ENCODE measurements around the gene HOXA3. TPM values are rescaled to one million over a fixed set of nuclear protein-coding genes. Genes with fewer than 3 reads are reported as not detected.

The HOXA3 gene
- total RNA-seq, 1 experiment from 2014 or later: 4.7 TPM

DNA sequence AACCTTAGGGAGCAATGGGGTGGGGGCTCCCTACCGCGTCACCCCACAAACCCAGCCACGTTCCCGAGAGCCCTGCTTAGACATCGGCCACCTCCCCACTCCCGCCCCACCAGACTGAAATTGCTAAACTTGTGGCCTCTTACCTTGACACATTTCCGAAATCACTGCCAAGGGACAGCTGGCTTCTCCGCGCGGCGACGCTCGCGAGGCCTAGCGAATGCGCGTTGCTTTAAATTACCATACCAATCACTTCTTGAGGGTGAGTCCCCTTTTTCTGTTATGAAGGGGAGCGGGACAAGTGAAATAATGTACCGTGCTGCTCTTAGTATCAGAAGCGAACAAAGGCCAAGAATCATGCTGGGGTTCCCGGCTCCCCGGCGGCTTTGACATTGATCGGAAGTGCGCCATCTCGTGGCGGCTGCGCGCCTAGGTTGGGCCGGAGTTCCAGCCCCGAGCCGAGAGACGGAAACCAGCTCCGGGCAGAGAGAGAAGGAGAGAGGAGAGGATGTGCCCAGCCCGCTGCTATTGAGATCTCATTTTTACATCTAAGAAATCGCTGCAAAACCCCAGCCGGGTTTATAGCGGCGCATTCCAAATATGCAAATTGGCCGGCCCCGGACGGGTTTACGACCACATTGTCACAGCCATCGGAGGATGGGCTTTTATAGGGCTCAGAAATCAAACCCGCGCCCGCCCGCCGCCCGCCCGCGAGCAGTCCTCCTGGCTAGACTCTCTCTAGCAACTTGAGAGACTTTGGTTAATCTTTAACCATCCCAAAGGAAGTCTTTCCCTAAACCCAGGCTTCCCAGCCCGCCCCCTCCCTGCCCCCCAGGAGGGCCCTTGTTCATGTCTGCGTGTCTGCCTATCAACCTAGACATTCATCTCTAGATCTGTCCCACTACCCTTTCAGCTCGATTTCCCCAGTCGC is 27.4 kb upstream of the HOXA3 start:
- peak; percentile 72 for DNase-seq (ENCODE audit: low read depth)

DNA sequence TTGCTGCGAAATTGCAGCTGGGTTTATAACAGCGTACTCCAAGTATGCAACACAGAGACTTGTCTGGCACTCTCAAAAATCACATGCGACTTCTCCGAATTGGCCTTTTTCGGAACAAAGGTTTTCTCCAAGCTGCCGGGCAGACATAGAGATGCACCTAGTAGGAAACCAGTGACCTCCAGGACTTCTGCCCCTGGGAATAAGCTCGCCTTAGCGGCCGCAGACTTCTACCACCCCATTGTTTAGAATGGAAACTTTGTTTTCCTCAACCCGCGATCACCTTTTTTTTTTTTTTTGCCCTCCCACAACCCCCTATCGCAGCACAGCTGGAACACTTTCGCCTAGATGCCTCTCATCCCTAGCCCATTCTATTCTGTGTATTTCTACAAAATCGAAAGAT is 26.6 kb upstream of the HOXA3 start:
- DNase-seq (ENCODE audit: low read depth): no peak

DNA sequence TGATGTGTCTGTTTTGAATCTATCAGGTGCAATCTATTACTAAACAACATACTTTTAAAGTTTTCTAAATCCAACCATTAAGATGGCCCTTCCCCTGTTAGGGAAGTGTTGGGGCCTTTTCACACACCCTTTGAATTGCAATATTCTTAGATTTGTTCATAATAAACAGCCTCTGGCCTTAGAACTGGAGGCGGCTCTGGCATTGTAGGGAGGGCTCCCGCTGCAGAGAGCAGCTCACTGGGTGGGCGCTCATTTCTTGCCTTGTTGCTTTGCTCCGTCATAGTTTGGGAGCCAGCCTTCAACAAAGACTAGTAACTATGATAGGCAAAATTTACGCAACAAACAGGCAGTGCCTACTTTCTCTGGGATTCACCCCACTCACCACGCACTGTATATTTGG is 26.0 kb upstream of the HOXA3 start:
- DNase-seq (ENCODE audit: low read depth): no peak

DNA sequence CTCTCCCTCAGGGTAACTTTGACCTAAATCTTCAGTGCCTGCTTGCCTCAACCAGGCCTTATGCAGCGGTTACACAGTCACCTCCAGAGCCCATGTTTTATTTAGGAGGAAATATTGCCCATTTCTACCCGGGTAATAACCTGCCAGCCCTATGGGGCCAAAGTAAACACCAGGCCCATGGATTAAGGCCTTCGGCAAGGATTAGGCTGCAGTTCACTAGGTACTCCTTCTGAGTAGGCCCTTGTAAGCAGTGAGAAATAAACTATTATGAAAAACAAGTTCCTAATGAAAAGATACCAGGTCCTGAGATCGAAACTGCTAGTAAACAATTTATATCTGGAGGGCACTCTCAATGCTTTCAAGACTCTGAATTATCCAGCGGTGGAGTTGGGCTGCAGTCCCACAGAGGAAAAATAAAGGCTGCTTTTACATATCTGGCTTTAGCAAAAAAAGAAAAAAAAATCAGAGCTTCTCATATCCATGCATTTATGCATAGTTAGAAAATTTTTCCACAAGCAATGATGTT is 25.5 kb upstream of the HOXA3 start:
- DNase-seq (ENCODE audit: low read depth): no peak

DNA sequence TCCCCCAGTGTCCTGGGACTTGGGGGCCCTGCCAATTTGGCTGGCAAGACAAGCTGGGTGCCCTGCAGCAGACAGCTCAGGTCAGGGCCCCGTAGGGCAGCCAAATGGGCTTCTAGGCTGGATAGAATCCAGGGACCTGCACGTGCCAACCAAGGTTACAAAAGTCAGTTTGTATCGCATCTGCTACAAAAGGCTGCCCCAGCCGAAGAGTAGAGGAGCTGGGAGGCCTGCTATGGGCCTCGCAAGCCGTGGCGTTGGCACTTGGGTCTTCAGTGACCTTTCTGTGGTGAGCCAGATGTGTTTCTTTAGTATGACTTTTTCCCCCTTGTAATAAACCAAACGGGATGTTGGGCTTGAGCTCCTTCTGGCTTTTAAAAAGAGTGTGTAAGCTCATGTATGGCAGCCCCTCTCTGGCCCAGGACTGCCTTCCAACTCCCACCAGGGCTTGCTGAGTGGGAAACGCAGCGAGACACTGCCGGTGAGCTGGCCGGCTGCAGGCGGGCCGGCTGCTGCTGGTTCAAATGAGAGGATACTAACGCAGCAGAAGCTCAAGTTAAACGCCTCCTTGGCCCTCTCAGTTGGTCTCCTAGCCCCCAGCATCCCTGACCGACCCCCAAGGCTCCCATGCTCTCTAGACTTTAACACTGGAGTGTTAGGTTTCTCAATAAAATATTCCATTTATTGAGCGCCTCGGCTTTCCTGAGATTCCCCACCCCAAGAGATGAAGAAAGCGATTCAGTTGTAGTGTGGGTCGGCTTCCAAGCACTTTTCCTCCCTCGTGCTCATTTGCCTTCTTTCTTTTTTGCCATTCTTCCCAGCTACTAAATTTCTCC is 24.8 kb upstream of the HOXA3 start:
- no peak for DNase-seq (ENCODE audit: low read depth)

DNA sequence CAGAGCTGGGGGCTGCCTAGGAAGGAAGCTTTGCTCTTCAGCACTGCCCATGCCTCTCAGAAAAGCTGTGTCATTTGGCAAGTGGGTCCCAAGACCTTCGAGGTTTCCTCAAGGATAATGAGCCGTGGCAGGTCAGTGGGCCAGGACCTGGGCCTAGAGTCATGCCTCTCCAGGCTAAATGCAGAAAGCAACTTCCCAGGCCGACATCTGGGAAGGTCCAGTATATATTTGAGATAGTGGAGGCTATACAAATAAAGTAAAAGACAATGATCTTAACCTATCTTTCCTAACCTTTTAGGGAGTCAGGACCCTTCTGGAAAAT is 24.1 kb upstream of the HOXA3 start:
- DNase-seq (ENCODE audit: low read depth): no peak

DNA sequence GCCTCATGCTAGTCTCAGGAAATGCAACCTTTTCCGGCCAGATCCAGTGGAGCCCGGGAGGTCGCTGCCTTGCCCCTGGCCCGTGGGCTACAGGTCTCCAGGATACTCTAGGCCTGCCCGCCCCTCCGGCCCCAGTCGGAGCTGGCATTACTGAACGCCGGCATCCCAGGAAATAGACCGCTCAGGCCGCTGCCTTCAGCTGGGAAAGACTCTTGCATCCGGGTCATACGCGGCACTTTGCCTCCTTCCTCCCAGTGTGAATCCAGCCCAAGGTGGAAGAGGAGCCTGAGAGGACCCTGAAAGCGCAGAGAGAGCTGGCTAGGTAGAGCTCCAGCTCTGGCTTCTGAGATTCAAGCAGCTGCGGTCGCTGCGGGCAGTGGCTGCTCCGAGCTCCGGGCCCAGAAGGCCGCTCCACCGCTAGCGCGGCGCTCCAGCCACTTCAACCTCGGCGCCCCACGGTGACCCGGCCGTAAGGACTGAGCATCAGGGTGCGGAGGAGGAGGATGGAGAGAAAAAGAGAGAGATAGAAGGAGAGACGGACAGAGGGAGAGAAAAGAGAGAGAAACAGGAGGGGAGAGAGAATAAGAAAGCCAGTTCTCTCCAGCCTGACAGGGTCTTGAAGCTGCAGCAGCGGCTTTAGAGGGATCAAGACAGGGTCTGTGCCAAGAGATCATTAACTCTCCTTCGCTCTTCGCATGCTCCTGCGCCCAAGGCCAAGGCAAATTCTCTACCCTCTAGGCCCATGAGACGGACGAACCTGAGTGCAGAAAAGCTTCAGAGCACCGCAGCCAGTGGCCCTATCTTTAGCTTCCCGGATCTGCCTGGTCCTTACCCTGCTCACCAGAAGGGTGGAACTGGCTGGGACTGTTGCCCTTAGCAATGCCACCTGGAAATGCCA is 23.5 kb upstream of the HOXA3 start:
- no peak for DNase-seq (ENCODE audit: low read depth)

DNA sequence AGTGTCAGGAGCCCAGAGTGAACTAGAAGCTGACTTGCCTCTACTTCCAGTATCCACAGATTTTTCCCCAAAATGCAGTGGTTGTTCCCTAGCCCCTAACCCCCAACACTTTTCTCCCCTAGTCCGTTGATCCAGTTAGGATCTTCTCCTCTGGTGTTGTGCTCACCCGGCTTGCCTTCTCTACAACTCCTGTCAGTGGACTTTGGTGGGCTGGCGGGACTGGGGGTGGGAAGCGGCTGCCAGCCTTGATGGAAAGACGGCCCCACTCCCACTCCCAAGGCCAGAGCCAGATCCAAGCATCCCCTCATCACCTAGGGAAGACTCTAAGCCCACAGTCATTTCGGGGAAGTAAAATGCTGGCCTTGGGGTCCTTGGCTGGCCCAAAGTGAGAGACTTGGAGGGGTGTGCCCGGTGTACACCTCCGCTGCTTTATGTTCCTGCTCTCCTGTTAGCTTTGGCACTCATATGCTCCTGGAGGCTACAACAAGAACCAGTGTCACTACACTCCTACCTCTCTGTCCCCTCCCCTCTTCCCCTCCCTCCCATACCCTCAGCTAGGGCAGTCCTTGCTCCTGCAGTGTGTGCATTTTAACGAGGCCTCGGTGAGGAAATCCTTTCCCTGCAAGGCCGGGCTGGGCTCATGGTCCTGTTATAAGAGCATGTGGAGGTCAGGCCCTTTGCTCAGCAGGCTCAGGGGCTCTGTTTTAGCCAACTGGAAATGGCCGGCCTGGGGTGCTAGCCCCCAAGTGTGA is 22.7 kb upstream of the HOXA3 start:
- no peak for DNase-seq (ENCODE audit: low read depth)

DNA sequence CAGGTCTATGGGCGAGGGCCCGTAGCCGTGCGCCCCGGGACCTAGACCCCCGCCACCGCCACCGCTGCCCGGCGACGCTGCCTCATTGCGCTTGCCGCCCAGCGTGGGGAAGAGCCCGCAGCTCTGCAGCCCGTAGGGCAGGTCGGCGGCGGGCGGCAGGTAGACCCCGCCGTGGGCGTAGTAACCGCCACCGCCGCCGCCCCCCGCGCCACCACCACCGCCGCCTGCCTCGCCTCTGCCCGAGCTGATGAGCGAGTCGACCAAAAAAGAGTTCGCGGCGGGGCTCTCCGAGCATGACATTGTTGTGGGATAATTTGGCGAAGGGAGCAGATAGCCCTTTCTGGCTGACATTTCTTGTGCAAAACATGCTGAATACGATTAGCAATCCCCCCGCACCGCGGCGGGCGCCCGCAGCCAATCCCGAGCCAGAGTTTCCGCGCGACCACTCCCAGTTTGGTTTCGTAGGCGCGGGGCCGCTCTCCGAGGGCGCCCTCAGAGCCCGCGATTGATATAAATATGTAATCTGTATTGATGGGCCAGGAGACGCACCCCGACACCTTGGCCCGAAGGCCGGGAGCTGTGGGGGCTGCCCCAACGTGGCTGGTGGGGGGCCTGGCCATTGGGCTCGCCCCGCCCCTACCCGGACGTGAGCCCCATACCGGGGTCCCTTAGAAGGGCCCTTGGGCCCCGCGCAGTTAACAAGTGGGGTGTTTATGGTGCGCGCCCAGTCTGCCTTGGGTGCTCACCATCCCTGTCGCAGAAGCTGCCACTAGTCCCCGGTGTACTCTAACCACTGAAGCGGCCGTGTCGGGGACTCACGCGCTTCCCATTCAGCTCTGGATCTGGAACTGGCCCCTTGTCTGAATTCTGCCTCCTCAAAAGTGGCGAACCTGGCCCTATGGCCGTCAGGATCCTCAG is 21.8 kb upstream of the HOXA3 start, which contains the start of gene HOXA10:
TSS of gene HOXA10 (minus strand) at position 365 of the 918 bp plus-strand sequence. CDS start at position 351, 14 bp downstream.
- DNase-seq (ENCODE audit: low read depth): no peak

DNA sequence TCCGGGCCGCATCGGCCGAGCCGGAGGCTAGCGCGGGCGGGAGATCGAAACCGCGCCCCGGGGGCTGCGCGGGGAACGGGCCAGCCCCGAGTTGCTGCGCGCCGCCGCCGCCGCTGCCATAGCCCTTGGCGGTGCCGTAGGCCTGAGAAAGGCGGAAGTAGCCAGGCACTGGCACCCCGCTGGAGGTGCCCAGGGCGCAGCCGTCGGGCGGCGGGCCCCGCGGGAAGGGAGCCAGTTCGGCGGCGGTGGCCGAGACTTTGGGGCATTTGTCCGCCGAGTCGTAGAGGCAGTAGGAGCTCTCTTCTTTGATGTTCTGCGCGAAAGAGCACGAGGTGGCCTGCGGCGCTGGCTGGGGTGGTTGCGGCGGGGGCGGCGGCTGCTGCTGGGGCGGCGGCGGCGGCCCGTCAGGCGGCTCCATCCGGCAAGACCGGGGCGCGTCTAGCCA is 21.1 kb upstream of the HOXA3 start:
- DNase-seq (ENCODE audit: low read depth): peak; percentile 59

DNA sequence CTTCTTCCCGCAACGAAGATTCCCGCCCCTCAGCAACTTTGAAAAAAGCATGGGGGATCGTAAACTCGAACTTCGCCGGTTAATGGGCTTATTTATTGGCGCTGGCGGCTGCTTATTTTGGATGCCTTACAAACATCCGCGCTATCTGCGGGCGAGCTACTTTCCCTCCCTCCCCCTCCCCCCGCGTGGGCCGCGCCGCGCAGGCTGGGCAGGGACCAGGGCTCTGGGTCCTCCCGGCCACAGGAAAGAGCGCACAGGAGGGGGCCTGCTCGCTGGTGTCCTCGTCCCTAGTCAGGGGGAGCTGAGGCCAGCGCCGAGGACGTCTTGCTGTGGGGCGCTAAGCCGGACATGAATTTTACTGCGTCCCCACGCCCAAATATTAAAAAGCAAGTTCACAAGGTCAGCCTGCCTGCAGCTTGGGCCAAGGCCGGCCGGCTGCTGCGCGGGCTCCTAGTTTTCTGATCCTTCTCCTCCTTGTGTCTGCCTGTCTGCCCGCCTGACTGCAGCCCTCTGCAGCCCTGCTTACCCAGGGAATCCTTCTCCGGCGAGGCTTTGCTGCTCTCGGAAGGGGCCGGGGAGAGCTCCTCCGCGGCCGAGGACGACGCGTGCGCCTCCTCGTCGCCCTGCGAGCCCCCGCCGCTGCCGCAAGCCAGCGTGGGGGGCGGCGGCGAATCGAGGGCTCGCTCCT is 20.6 kb upstream of the HOXA3 start:
- peak; percentile 67 for DNase-seq (ENCODE audit: low read depth)

DNA sequence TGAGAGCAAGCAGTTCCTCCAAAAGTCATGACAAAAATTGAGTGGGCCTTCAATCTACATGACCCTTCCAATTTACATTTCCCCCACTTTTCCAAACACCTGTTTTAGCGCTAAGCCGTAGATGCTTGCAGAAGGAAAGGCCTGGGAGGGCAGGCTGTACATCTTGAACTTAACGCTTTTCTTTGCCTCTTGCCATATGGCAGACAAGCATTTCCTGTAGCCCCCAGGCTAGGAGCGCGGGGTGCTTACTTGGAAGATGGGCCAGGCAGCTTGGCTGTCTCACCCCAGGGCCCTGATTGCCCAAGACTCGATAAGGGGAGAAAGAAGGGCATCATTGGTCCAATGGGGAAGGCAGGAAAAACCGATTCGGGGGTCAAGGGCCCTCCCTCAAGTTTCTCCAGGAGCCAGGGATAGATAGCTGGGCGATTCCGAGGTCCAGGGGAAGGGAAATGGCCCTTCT is 20.0 kb upstream of the HOXA3 start:
- DNase-seq (ENCODE audit: low read depth): no peak

DNA sequence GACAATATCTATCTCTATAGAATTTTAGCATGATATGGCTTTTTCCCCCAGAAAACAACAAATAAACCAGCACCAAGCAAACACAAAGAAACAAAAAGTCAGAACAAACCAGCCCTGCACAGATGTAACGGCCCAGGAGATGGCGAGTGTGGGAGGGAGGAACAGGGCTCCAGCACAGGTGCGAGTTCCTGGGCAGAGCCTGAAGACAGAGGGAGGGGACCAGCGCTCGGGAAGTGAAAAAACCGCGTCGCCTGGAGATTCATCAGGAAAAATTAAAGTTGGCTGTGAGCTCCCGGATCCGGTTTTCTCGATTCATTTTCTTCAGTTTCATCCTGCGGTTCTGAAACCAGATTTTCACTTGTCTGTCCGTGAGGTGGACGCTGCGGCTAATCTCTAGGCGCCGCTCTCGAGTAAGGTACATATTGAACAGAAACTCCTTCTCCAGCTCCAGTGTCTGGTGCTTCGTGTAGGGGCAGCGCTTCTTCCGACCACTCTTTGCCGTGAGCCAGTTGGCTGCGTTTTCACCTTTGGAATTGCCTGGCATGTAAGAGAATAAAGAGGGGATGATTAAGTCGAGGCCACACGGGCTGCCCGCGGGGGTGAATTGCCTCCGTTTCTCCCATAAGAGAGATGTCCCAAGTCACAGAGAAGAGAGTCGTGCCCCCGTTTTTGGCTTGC is 19.4 kb upstream of the HOXA3 start:
- DNase-seq (ENCODE audit: low read depth): no peak

DNA sequence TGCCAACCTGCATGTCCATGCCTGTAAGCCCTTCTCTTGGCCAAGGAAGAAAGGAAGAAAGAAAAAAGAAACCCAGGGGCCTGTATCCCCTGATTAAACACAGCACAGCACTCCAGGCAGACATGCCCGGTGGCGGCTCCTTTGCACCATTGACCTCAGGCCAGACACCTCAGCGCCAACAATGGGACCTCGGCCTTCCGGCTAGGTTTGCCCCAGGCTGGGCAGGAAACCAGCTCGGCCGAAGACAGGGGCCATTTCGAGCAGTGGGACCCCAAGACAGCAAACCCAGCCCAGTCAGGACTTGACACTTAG is 18.9 kb upstream of the HOXA3 start:
- no peak for DNase-seq (ENCODE audit: low read depth)

DNA sequence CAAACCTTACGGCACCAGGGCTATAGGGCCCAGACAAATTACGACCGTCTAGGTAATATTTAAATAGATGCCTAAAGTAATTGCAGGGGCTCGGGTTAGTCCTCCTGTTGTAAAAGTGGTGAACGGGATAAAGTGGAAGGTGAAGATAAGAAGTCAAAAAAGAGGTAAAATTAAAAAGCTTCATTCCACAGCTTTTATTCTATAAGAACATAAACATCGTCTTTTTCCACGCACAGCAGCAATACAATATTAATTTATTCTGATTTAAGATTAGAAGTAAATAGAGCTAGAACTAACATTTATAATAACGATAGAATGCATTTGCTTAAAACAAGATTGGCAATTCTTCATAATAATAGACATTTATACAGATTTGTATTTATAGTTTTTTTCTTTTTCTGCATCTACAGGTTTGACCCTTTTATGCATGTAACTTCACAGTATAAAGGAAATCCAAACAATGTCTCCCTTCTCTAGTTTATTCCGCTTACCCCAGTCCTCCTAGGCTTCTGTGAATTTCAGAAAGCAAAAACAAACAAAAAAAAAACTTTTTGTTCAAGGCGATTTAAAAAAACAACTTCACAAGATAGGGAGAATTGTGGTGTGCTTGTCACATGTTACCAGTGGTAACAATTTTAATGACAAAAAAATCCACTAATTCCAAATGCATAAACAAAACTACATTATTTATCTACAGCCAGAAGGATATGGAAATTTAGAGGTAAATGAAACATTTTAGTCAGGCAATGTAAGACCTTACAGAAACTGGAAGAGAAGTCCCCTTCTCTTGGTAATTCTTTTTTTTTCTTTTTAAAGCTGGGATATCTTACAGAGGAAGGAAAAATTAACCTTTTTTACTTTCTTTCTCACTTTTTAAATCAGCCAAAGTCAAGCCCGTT is 18.3 kb upstream of the HOXA3 start:
- no peak for DNase-seq (ENCODE audit: low read depth)

DNA sequence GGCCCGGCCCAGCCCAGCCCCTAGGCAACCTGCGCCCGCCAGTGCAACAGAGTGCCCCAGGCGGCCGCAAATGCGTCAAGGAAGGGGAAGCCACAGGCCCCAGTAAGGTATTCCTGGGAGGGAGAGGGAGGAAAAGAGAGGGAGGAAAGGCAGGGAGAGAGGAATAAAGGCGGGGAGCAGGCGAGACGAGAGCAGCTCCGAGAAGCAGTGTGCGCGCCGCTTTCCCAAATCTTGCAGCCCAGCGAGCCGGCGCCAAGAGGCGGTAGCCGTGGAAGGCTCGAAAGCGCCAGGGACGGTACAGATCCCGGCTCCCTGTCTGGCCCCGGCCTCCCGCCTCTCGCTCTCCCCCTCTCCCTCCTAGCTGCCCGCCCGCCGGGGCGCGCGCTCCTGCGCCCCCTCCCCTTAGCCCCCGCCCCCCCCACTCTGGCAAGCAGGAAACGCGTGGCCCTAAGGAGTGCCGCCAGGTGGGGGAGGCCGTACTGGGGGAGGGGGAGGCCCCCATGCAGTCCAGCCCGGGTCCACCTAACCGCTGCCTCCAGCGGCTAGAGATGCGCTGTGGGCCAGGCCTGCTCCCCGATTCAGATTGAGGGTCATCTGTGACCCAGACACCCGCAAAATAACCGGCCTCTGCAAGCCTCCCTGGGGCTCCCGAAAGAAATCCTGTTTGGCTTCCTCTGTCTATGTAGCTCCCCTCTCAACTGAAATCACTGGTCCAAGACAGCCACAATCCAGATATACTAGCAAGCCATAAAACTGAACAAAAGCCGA is 17.5 kb upstream of the HOXA3 start:
- DNase-seq (ENCODE audit: low read depth): no peak

Measured in LHCN-M2 (cell line).